WTC11 (cell line): ENCODE measurements around the gene PTPRT.

Experiments
- CTCF ChIP-seq: fragments of 200-600 bp; IDR thresholded peaks from 2 replicates; pipeline ENCODE4 v1.8.0; 2022; ENCODE audit warnings: antibody characterized with exemption
- JAZF1 ChIP-seq: fragments of 250-450 bp; sonication (Bioruptor Pico); IDR thresholded peaks from 2 replicates; pipeline ENCODE4 v1.9.0; 2021; ENCODE audit warnings: moderate library complexity, mild to moderate bottlenecking, inconsistent platforms
- SP1 ChIP-seq: sonication (generic); formaldehyde crosslinking; conservative IDR thresholded peaks from 2 replicates; pipeline ENCODE4 v1.8.1; 2022; ENCODE audit warnings: missing genetic modification reagents
- USF2 ChIP-seq: sonication (generic); formaldehyde crosslinking; IDR thresholded peaks from 2 replicates; pipeline ENCODE4 v1.8.1; 2023; ENCODE audit warnings: mild to moderate bottlenecking, missing genetic modification reagents, moderate library complexity
- ZNF281 ChIP-seq: sonication (generic); formaldehyde crosslinking; IDR thresholded peaks from 2 replicates; pipeline ENCODE4 v1.8.0; 2023; ENCODE audit warnings: mild to moderate bottlenecking, missing genetic modification reagents

- TF ChIP-seq USF2 (CRISPR knock-in tag), result no peak
- TF ChIP-seq CTCF, result no peak
- TF ChIP-seq SP1 (CRISPR knock-in tag), result no peak
- no peak for TF ChIP-seq JAZF1 (CRISPR knock-in tag)
- no peak for TF ChIP-seq ZNF281 (CRISPR knock-in tag)
Observed at GRCh38 chr20:43171930-43172329, 17.8 kb downstream of the PTPRT start.
